H1 (cell line): ENCODE measurements around the gene RER1. TPM values are rescaled to one million over a fixed set of nuclear protein-coding genes. Genes with fewer than 3 reads are reported as not detected.

Experiments
- E2F6 ChIP-seq: IDR thresholded peaks from 2 replicates; pipeline ENCODE4 v1.6.1; 2012; ENCODE audit warnings: inconsistent platforms
- polyA plus RNA-seq, 7 experiments: library from polyadenylated mRNA; depleted of rRNA in 3 of 7; stranded (reverse) in 5 of 7; unstranded in 2 of 7; fragments of >200 nt in 5 of 7; fragments of 200-250 nt in 2 of 7; gene quantifications; 1 replicate in 5 of 7; 2 replicates in 1 of 7; 4 replicates in 1 of 7; pipeline versions ENCODE4 v1.2.1 to v1.2.3, GENCODE V29; 2011 to 2013; ENCODE audit warnings: missing spikeins in 2 of 7, mixed read lengths in 2 of 7
- total RNA-seq: library from RNA; stranded (reverse); fragmentation: NEBNext Ultra II Directional; extraction: Animal tissue kit (Norgen Biotek cat#: 25700); gene quantifications from 2 replicates; pipeline ENCODE4 v1.2.1, GENCODE V29; 2021

Gene RER1
- total and polyA plus RNA-seq, 2 of the 8 experiments (the other 6 are each of a cell fraction or from before 2014, with no cell fraction given) = 102 to 134 TPM

- TF ChIP-seq E2F6 = no peak
These were observed 44.2 kb downstream of the RER1 start (continued) for GRCh38 chr1:2435746-2436355.
